A549 treated with GW870086 at 1 μM for 4 hours (cell line): ENCODE measurements around the gene TIFAB. TPM values are rescaled to one million over a fixed set of nuclear protein-coding genes. Genes with fewer than 3 reads are reported as not detected.

Source experiments
- total RNA-seq: library from RNA; stranded (reverse); fragments of 200-300 nt; extraction: Qiagen RNA extraction; gene quantifications from 5 replicates; pipeline ENCODE4 v1.2.3, GENCODE V29; 2022; ENCODE audit warnings: low read depth

The TIFAB gene, protein sequence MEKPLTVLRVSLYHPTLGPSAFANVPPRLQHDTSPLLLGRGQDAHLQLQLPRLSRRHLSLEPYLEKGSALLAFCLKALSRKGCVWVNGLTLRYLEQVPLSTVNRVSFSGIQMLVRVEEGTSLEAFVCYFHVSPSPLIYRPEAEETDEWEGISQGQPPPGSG
- not detected in 5 replicates for total RNA-seq

DNA sequence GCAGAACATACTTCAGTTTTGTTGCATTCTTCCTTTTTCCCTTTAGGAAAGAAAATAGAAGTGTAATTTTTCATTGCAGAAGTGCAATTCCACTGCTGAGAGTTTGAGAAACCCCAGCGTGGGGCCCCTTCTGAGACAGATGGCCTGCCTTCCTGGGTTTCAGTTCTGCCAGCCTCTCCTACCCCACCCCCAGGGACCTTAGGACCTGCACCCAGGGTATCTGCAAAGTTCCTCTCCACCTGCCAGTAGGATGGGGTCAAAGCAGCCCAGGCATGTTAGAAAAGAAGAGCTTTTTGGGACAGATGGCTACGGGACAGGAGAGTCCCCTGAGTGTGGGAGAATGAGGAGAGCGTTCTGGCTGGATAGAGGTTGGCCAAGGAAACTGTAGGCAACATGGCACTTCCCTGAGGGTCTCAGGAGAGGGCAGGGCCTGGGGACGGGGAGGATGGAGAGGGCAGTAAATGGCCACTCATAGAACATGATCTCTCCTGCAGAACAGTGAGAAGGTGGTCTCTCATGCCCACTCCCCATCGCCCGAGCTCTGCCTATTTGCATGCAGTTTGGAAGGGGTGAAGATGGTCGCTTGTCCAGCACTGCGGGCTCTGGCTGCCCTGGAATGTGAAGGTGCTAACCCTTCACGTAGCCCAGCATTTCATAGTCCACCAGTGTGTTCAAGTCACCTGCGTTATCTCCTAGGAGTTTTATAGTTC, at the start of gene TIFAB:
Gene TIFAB (minus strand): TSS at position 31 of the 710 bp plus-strand sequence. CDS start 2,412 bp downstream, outside the sequence.

DNA sequence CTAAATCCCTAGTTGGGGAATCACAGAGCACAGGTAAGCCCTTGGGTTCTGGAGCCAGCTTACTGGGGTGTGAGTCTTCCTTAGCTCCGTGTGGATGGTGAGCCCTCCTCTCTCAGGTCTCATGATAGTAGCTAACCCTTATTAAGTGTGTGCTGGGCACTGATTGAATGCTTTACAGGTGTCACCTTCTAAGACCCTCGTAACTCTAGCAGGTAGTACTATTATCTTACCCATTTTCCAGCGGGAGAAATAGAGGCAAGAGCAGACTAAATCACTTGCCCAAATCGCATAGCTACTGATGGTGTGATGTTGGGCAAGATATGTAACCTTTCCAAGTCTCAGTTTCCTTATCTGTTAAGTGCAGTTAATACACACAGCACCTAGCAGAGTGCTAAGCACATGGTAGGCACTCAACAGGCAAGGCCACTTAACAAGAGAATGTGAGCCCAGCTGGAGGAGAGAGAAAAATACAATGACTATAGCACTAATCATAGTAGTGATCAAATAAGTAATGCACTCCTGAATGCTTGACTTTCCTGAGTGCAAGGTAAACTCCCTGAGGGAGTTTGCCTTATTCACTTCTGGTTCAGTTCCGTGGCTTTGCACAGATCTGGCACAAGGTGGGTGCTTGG, 4.7 kb downstream of the TIFAB start, which contains the start of gene DCANP1:
Gene DCANP1 (minus strand): TSS at position 51 of the 632 bp plus-strand sequence. CDS start 240 bp downstream, outside the sequence.

DNA sequence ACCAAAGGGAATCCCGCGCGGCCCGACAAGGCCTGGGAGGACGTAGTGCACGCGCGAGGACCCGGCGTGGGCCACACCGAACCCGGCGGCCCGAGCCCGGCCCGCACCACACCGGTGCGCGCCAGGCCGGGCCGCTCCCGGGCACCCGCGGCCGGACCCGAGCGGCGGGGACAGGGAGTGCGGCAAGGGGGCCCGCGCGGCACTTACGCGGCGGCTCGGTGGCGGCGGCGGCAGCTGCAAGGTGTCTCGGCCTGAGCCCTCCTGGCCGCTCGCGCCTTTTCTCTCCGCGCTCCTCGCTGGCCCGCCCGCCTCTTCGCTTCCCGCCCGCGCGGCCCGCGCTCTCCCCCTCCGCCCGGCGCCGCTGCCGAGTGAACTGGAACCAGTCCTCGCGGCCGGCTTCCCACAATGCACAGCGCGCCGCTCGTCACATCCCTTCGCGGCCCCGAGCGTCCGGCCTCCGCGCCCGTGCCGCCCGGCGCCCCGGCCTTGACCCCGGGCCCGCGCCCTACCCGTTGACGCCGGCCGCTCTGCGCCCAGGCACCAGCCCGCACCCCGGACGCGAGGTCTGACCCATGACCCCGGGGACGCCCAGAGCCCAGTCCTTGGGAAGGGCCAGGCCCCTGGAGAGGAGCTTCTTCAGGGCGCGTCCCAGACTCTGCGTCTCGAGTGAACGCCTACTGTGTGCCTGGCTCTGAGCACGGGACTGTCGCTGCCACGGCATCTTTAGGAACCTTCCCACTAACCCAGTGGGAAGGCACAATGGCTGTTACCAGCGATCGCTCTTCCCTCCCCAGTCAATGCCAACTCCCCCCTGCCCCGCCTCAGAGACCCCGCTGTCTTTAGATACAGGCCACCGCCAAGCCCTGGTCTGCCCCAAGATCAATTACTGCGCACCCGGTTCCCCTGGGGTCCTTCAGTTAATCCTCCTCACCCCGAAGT, 53.0 kb downstream of the TIFAB start, which contains the start of gene MACROH2A1:
Gene MACROH2A1 (minus strand): TSS at position 377 of the 939 bp plus-strand sequence. CDS start 10,138 bp downstream, outside the sequence.

Other genes with a start within 250 kb of the TIFAB start
- gene MACROH2A1, start 53.1 kb downstream of the TIFAB start, total RNA-seq: 168 to 211 TPM (median 200 TPM) in 5 replicates
- not detected in 5 replicates for gene DCANP1, start 5.0 kb downstream of the TIFAB start, total RNA-seq
- not detected in 5 replicates for gene NEUROG1, start 83.6 kb upstream of the TIFAB start, total RNA-seq
- gene CXCL14, start 126.6 kb upstream of the TIFAB start, total RNA-seq: 0.09 to 0.21 TPM (median 0.10 TPM) in 5 replicates